PC-3 (cell line): ENCODE measurements around the gene OTX1. TPM values are rescaled to one million over a fixed set of nuclear protein-coding genes. Genes with fewer than 3 reads are reported as not detected.

Source experiments
- ATAC-seq: fragments of 200-7000 bp; cut with Tn5 transposase; 2 replicates; pipeline ENCODE4 v1.9.1; 2020; ENCODE audit warnings: mild to moderate bottlenecking, moderate library complexity
- BruUV-seq: library from RNA; stranded (reverse); fragments of 400-500 nt; replicated peaks from 2 replicates; lab custom pipeline; 2021; lab: Mats Ljungman, UMichigan
- CTCF ChIA-PET: fragments of 300-600 bp; sonication (Branson Sonifier 250); formaldehyde crosslinking; loops from one replicate; lab custom pipeline; 2022; ENCODE audit warnings: antibody characterized with exemption; lab: Charles Lee
- POLR2A ChIA-PET: fragments of 300-600 bp; sonication (Branson Sonifier 250); formaldehyde crosslinking; loops from one replicate; lab custom pipeline; 2022; ENCODE audit warnings: antibody characterized with exemption; ENCODE audit not compliant: unreplicated experiment; lab: Charles Lee
- DNase-seq: peaks from one replicate; pipeline ENCODE4 v3.0.0-alpha.2; 2015
- H2AFZ ChIP-seq: fragments of 300-600 bp; sonication (generic); 2 replicates; pipeline ENCODE4 v1.6.0; 2016; ENCODE audit warnings: antibody characterized with exemption, low read length
- H3F3A ChIP-seq: fragments of 300-600 bp; sonication (generic); one replicate; pipeline ENCODE4 v1.6.0; 2017; ENCODE audit warnings: antibody characterized with exemption, low read length, control low read depth, mild to moderate bottlenecking; ENCODE audit not compliant: unreplicated experiment
- H3K27ac ChIP-seq: fragments of 300-600 bp; sonication (generic); 2 replicates; pipeline ENCODE4 v1.5.1; 2016; ENCODE audit warnings: mild to moderate bottlenecking, low read length
- H3K27me3 ChIP-seq: fragments of 300-600 bp; sonication (generic); 2 replicates; pipeline ENCODE4 v1.6.1; 2016; ENCODE audit warnings: low read length, mixed read lengths
- H3K36me3 ChIP-seq: fragments of 300-600 bp; sonication (generic); 2 replicates; pipeline ENCODE4 v1.6.1; 2016; ENCODE audit warnings: low read depth, mixed run types, low read length, mixed read lengths
- H3K4me1 ChIP-seq: fragments of 300-600 bp; sonication (generic); 2 replicates; pipeline ENCODE4 v1.5.1; 2016; ENCODE audit warnings: low read length; ENCODE audit not compliant: insufficient read depth
- H3K4me2 ChIP-seq: fragments of 300-600 bp; sonication (generic); 2 replicates; pipeline ENCODE4 v1.6.0; 2016; ENCODE audit warnings: low read length
- H3K4me3 ChIP-seq: fragments of 300-600 bp; sonication (generic); 2 replicates; pipeline ENCODE4 v1.5.1; 2016; ENCODE audit warnings: mild to moderate bottlenecking, low read length, mixed read lengths
- H3K79me2 ChIP-seq: fragments of 300-600 bp; sonication (generic); 2 replicates; pipeline ENCODE4 v1.6.1; 2017; ENCODE audit warnings: low read length, mixed read lengths
- H3K9ac ChIP-seq: fragments of 300-600 bp; sonication (generic); 2 replicates; pipeline ENCODE4 v1.6.0; 2016; ENCODE audit warnings: mild to moderate bottlenecking, low read length
- H3K9me2 ChIP-seq: fragments of 300-600 bp; sonication (generic); replicated peaks from 2 replicates; pipeline ENCODE4 v1.6.1; 2016; ENCODE audit warnings: mixed run types, low read length, mixed read lengths
- H3K9me3 ChIP-seq: fragments of 300-600 bp; sonication (generic); 2 replicates; pipeline ENCODE4 v1.6.1; 2016; ENCODE audit warnings: low read length, mixed read lengths
- H4K20me1 ChIP-seq: fragments of 300-600 bp; sonication (generic); 2 replicates; pipeline ENCODE4 v1.6.1; 2016; ENCODE audit warnings: low read length, mixed read lengths
- CTCF ChIP-seq: fragments of 300-600 bp; sonication (generic); conservative IDR thresholded peaks from 2 replicates; pipeline ENCODE4 v1.5.1; 2017; ENCODE audit warnings: antibody characterized with exemption, low read depth, mild to moderate bottlenecking, low read length
- EZH2 ChIP-seq: fragments of 300-600 bp; sonication (generic); IDR thresholded peaks from one replicate; pipeline ENCODE4 v1.6.1; 2017; ENCODE audit warnings: antibody characterized with exemption, mild to moderate bottlenecking, low read length; ENCODE audit not compliant: unreplicated experiment
- EZH2phosphoT487 ChIP-seq: fragments of 300-600 bp; sonication (generic); IDR thresholded peaks from 2 replicates; pipeline ENCODE4 v1.6.1; 2018; ENCODE audit warnings: mild to moderate bottlenecking, antibody characterized with exemption, low read length, borderline replicate concordance
- intact Hi-C: fragments of 100-400 bp; cut with micrococcal nuclease; formaldehyde crosslinking; loops from 2 replicates; pipeline ENCODE4 v1.9.0; 2023
- total RNA-seq: library from RNA; depleted of rRNA; stranded (reverse); fragments of >200 nt; gene quantifications from 2 replicates; pipeline ENCODE4 v1.2.3, GENCODE V29; 2014

The OTX1 gene
- total RNA-seq, 1 experiment from 2014 or later, result 2.3 TPM

GRCh38 chr2:63104482-63104881, 53.9 kb downstream of the OTX1 start:
- H3K9me3 ChIP-seq, result no peaks in the 10 kb centered on the region; the same call in 1 of the 2 replicates
- no peaks in the 10 kb centered on the region for H3K27me3 ChIP-seq
- H3K4me1 ChIP-seq, result no peaks in the 10 kb centered on the region
- no peak for TF ChIP-seq EZH2
- no peak for TF ChIP-seq CTCF
- no peak for TF ChIP-seq EZH2phosphoT487
- ATAC-seq (no peak), DNase-seq (no peak)
- no peak overlapping the region for H3K4me3 ChIP-seq
- no TSS peak for BruUV-seq
- no peaks in the 10 kb centered on the region for H4K20me1 ChIP-seq
- intact Hi-C loops, result no loop called here
- no peak overlapping the region for H3K27ac ChIP-seq
- H3K4me2 ChIP-seq, result no peak overlapping the region
- no peaks in the 10 kb centered on the region for H3K36me3 ChIP-seq
- no peak overlapping the region for H3K9ac ChIP-seq
- ChIA-PET POLR2A (no interaction called here), CTCF (no interaction called here)
- no peaks in the 10 kb centered on the region for H3K9me2 ChIP-seq
- H3K79me2 ChIP-seq, result no peaks in the 10 kb centered on the region
- no peak overlapping the region for H2AFZ ChIP-seq
- no peaks in the 10 kb centered on the region for H3F3A ChIP-seq
